ENCODE results near the gene DOCK6. TPM values are rescaled to one million over a fixed set of nuclear protein-coding genes. Genes with fewer than 3 reads are reported as not detected.

DOCK6 gene
- total and polyA plus RNA-seq, 2 of the 13 experiments (the other 11 are each of a cell fraction or from before 2014, with no cell fraction given) = 5.4 to 38.1 TPM

GRCh38 chr19:11155373-11156120 is 106.8 kb downstream of the DOCK6 start, which contains the start of gene SPC24 (continued):
- TF ChIP-seq ZMAT5 (CRISPR knock-in tag; IDR thresholded peaks at IDR 0.05; ENCODE audit: borderline replicate concordance, low read depth) = no peak
- no peak for TF ChIP-seq ELF4 (CRISPR knock-in tag; IDR thresholded peaks at IDR 0.05; ENCODE audit: borderline replicate concordance)
- TF ChIP-seq ZNF234 (CRISPR knock-in tag; conservative IDR thresholded peaks at IDR 0.05) = no peak
- no peak for TF ChIP-seq ZNF10 (CRISPR knock-in tag; IDR thresholded peaks at IDR 0.05; ENCODE audit: borderline replicate concordance, low read depth)
- TF ChIP-seq ZNF704 (CRISPR knock-in tag; IDR thresholded peaks at IDR 0.05; ENCODE audit: borderline replicate concordance) = no peak
- TF ChIP-seq, protein P1, sequence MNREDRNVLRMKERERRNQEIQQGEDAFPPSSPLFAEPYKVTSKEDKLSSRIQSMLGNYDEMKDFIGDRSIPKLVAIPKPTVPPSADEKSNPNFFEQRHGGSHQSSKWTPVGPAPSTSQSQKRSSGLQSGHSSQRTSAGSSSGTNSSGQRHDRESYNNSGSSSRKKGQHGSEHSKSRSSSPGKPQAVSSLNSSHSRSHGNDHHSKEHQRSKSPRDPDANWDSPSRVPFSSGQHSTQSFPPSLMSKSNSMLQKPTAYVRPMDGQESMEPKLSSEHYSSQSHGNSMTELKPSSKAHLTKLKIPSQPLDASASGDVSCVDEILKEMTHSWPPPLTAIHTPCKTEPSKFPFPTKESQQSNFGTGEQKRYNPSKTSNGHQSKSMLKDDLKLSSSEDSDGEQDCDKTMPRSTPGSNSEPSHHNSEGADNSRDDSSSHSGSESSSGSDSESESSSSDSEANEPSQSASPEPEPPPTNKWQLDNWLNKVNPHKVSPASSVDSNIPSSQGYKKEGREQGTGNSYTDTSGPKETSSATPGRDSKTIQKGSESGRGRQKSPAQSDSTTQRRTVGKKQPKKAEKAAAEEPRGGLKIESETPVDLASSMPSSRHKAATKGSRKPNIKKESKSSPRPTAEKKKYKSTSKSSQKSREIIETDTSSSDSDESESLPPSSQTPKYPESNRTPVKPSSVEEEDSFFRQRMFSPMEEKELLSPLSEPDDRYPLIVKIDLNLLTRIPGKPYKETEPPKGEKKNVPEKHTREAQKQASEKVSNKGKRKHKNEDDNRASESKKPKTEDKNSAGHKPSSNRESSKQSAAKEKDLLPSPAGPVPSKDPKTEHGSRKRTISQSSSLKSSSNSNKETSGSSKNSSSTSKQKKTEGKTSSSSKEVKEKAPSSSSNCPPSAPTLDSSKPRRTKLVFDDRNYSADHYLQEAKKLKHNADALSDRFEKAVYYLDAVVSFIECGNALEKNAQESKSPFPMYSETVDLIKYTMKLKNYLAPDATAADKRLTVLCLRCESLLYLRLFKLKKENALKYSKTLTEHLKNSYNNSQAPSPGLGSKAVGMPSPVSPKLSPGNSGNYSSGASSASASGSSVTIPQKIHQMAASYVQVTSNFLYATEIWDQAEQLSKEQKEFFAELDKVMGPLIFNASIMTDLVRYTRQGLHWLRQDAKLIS (CRISPR knock-in tag; IDR thresholded peaks at IDR 0.05) = no peak
- no peak for TF ChIP-seq SNAPC5 (CRISPR knock-in tag; IDR thresholded peaks at IDR 0.05; ENCODE audit: borderline replicate concordance)
- TF ChIP-seq KDM3A (CRISPR knock-in tag; IDR thresholded peaks at IDR 0.05; ENCODE audit: low read depth) = no peak; the same call in 1 of the 2 replicates
- no peak for TF ChIP-seq ELK4 (CRISPR knock-in tag; IDR thresholded peaks at IDR 0.05; ENCODE audit: borderline replicate concordance)
- peak; percentile 60; the same call in 1 of the 2 replicates for TF ChIP-seq MYPOP (CRISPR knock-in tag; IDR thresholded peaks at IDR 0.05)
- no peak for TF ChIP-seq ZUFSP (CRISPR knock-in tag; IDR thresholded peaks at IDR 0.05; ENCODE audit: borderline replicate concordance)
- no peak for TF ChIP-seq ZNF775 (CRISPR knock-in tag; IDR thresholded peaks at IDR 0.05; ENCODE audit: borderline replicate concordance)
- TF ChIP-seq, protein P2, sequence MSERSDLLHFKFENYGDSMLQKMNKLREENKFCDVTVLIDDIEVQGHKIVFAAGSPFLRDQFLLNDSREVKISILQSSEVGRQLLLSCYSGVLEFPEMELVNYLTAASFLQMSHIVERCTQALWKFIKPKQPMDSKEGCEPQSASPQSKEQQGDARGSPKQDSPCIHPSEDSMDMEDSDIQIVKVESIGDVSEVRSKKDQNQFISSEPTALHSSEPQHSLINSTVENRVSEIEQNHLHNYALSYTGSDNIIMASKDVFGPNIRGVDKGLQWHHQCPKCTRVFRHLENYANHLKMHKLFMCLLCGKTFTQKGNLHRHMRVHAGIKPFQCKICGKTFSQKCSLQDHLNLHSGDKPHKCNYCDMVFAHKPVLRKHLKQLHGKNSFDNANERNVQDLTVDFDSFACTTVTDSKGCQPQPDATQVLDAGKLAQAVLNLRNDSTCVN (CRISPR knock-in tag; IDR thresholded peaks at IDR 0.05; ENCODE audit: borderline replicate concordance) = no peak; the same call in 1 of the 2 replicates
- no peak; the same call in 1 of the 2 replicates for TF ChIP-seq ZSCAN25 (CRISPR knock-in tag; IDR thresholded peaks at IDR 0.05)

All from HepG2 (cell line).